Effector memory CD4-positive, alpha-beta T cell (primary cell): Measurements from ENCODE around the gene CD93.

ENCODE experiments used
- DNase-seq, 3 donors: peaks; one replicate each; pipeline ENCODE4 v3.0.0-alpha.2; 2020
- H3K27ac ChIP-seq: 2 replicates; pipeline ENCODE4 v1.7.0; 2013; ENCODE audit warnings: mild to moderate bottlenecking, low read length, moderate library complexity; ENCODE audit not compliant: insufficient read depth, poor library complexity, severe bottlenecking
- H3K27me3 ChIP-seq: replicated peaks from 2 replicates; pipeline ENCODE4 v1.7.0; 2013; ENCODE audit warnings: mild to moderate bottlenecking, low read length; ENCODE audit not compliant: insufficient read depth, control insufficient read depth, poor library complexity, severe bottlenecking
- H3K36me3 ChIP-seq: 2 replicates; pipeline ENCODE4 v1.7.0; 2013; ENCODE audit warnings: mild to moderate bottlenecking, low read length, moderate library complexity; ENCODE audit not compliant: control insufficient read depth, insufficient read depth
- H3K4me1 ChIP-seq: 2 replicates; pipeline ENCODE4 v1.7.0; 2013; ENCODE audit warnings: low read length, mild to moderate bottlenecking; ENCODE audit not compliant: control insufficient read depth, insufficient read depth, poor library complexity, severe bottlenecking
- H3K4me3 ChIP-seq: 2 replicates; pipeline ENCODE4 v1.7.0; 2013; ENCODE audit warnings: low read length, low read depth, mild to moderate bottlenecking; ENCODE audit not compliant: insufficient read depth, poor library complexity, severe bottlenecking
- H3K9me3 ChIP-seq: 2 replicates; pipeline ENCODE4 v1.7.0; 2013; ENCODE audit warnings: mild to moderate bottlenecking, low read length, moderate library complexity; ENCODE audit not compliant: control insufficient read depth

The CD93 gene

DNA sequence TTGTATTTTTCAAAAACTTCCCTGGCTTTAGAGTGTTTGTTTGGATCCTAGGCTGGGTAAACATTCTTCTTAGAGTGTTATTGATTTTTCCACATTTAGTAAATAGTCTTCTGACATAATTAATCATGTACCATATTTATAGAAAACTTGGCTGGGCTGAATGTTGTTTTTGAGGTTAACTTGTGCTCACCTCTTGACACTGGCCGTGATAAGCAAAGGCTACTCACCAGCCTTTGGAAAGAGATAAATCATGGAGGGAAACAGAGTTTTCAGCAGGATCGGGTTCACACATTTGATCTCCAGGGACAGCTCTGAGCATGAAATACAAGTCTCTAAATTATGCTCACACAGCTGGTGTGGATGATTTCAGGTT is 6.2 kb upstream of the CD93 start:
- no peak overlapping the region for H3K27ac ChIP-seq
- no peaks in the 10 kb centered on the region for H3K36me3 ChIP-seq
- no peaks in the 10 kb centered on the region for H3K4me1 ChIP-seq
- no peak for DNase-seq
- H3K27me3 ChIP-seq, result no peaks in the 10 kb centered on the region
- H3K9me3 ChIP-seq, result no peaks in the 10 kb centered on the region
- H3K4me3 ChIP-seq, result no peak overlapping the region

- H3K27ac ChIP-seq, result no peak overlapping the region
- H3K27me3 ChIP-seq, result no peaks in the 10 kb centered on the region
- H3K4me1 ChIP-seq, result no peaks in the 10 kb centered on the region
- H3K4me3 ChIP-seq, result no peak overlapping the region
- no peak for DNase-seq
- no peaks in the 10 kb centered on the region for H3K9me3 ChIP-seq
- H3K36me3 ChIP-seq, result no peaks in the 10 kb centered on the region
These were observed 5.7 kb upstream of the CD93 start for GRCh38 chr20:23091721-23092383.

GRCh38 chr20:23090878-23091277 is 4.8 kb upstream of the CD93 start:
- H3K9me3 ChIP-seq, result no peaks in the 10 kb centered on the region
- peaks cover 4% of the 10 kb centered on the region for H3K4me1 ChIP-seq
- H3K27me3 ChIP-seq, result no peaks in the 10 kb centered on the region
- DNase-seq, result no peak
- H3K36me3 ChIP-seq, result no peaks in the 10 kb centered on the region
- no peak overlapping the region for H3K27ac ChIP-seq
- no peak overlapping the region for H3K4me3 ChIP-seq

DNA sequence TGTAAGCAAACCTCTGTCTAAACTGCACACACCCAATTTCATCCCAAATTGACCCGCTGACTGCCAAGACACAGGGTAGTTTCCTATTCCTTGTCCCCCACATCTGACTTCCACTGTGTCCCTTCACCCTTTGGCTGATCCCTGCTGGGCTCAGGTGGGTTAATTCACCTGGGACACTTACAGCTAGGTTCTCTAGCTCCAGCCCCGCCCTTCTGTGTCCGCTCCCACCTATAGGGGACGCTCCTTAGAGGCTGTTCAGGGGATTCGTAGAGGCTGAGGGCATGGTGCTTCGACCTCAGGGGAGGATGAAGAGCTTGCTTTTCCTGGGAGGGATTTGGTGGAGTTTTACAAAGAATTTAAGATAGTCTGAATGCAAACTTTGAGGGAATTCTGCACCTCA is 4.0 kb upstream of the CD93 start:
- H3K4me1 ChIP-seq, result peaks cover 5% of the 10 kb centered on the region
- H3K4me3 ChIP-seq, result no peak overlapping the region
- DNase-seq, result no peak
- H3K36me3 ChIP-seq, result no peaks in the 10 kb centered on the region
- H3K27me3 ChIP-seq, result no peaks in the 10 kb centered on the region
- H3K27ac ChIP-seq, result no peak overlapping the region
- H3K9me3 ChIP-seq, result no peaks in the 10 kb centered on the region

DNA sequence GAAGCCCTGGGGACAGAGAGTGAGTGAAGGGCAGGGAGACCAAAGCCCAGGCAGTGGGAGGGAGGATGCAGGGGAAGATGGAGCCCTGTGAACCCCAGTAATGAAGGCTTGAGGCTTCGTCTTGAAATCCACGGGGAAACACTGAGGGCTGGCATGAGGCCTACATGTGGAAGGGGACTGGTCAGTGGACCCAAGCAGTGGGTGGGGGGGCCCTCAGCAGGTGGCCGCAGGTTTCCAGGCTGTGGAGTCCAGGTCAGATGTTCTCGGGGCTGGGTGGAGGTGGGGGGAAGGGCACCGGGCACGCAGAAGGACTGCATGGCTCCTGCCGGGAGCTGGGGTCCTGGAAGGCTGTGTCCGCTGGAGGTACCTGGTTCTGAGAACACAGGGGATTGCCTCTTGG is 2.7 kb upstream of the CD93 start:
- H3K36me3 ChIP-seq, result no peaks in the 10 kb centered on the region
- no peak for DNase-seq
- no peaks in the 10 kb centered on the region for H3K9me3 ChIP-seq
- no peak overlapping the region for H3K27ac ChIP-seq
- no peaks in the 10 kb centered on the region for H3K27me3 ChIP-seq
- peaks cover 5% of the 10 kb centered on the region for H3K4me1 ChIP-seq
- H3K4me3 ChIP-seq, result no peak overlapping the region

GRCh38 chr20:23087587-23088251 is 1.6 kb upstream of the CD93 start:
- H3K27ac ChIP-seq, result no peak overlapping the region
- H3K4me1 ChIP-seq, result peaks cover 5% of the 10 kb centered on the region
- no peaks in the 10 kb centered on the region for H3K36me3 ChIP-seq
- no peaks in the 10 kb centered on the region for H3K27me3 ChIP-seq
- DNase-seq, result no peak
- no peaks in the 10 kb centered on the region for H3K9me3 ChIP-seq
- H3K4me3 ChIP-seq, result no peak overlapping the region

- Histone ChIP-seq H3K4me1 (peaks cover 5% of the 10 kb centered on the region), H3K27ac (no peak overlapping the region), H3K9me3 (no peaks in the 10 kb centered on the region), H3K4me3 (no peak overlapping the region), H3K27me3 (no peaks in the 10 kb centered on the region), H3K36me3 (no peaks in the 10 kb centered on the region)
- no peak for DNase-seq
These were observed 847 bp upstream of the CD93 start for GRCh38 chr20:23086931-23087411.

GRCh38 chr20:23085436-23086055 is 578 bp downstream of the CD93 start:
- Histone ChIP-seq H3K9me3 (no peaks in the 10 kb centered on the region), H3K27ac (no peak overlapping the region), H3K36me3 (no peaks in the 10 kb centered on the region), H3K4me1 (peaks cover 5% of the 10 kb centered on the region), H3K4me3 (no peak overlapping the region), H3K27me3 (no peaks in the 10 kb centered on the region)
- DNase-seq, result no peak

GRCh38 chr20:23084845-23085365 is 1.2 kb downstream of the CD93 start:
- no peak overlapping the region for H3K4me3 ChIP-seq
- H3K9me3 ChIP-seq, result no peaks in the 10 kb centered on the region
- no peaks in the 10 kb centered on the region for H3K27me3 ChIP-seq
- no peak overlapping the region for H3K27ac ChIP-seq
- peaks cover 5% of the 10 kb centered on the region for H3K4me1 ChIP-seq
- DNase-seq, result no peak
- no peaks in the 10 kb centered on the region for H3K36me3 ChIP-seq

GRCh38 chr20:23084282-23084844 is 1.8 kb downstream of the CD93 start:
- Histone ChIP-seq H3K4me3 (no peak overlapping the region), H3K9me3 (no peaks in the 10 kb centered on the region), H3K27ac (no peak overlapping the region), H3K4me1 (peaks cover 5% of the 10 kb centered on the region), H3K27me3 (no peaks in the 10 kb centered on the region), H3K36me3 (no peaks in the 10 kb centered on the region)
- no peak for DNase-seq
